Muscle of leg (tissue), 11 donors: ENCODE data around the gene TGFBR1. TPM values are rescaled to one million over a fixed set of nuclear protein-coding genes. Genes with fewer than 3 reads are reported as not detected.

Experiments
- DNase-seq: peaks from one replicate; pipeline ENCODE4 v3.0.0; 2013
- H3K27ac ChIP-seq: one replicate; pipeline ENCODE4 v1.5.1; 2013; ENCODE audit warnings: mild to moderate bottlenecking, low read length, control low read depth
- H3K27me3 ChIP-seq: one replicate; pipeline ENCODE4 v1.6.1; 2013; ENCODE audit warnings: low read length; ENCODE audit not compliant: control insufficient read depth, insufficient read depth
- H3K36me3 ChIP-seq: one replicate; pipeline ENCODE4 v1.6.1; 2013; ENCODE audit warnings: low read length; ENCODE audit not compliant: control insufficient read depth, insufficient read depth
- H3K4me1 ChIP-seq: one replicate; pipeline ENCODE4 v1.6.1; 2013; ENCODE audit warnings: low read length; ENCODE audit not compliant: control insufficient read depth, insufficient read depth
- H3K4me3 ChIP-seq: one replicate; pipeline ENCODE4 v1.5.1; 2013; ENCODE audit warnings: low read length, control low read depth
- H3K9me3 ChIP-seq: replicated peaks from 2 replicates; pipeline ENCODE4 v1.6.1; 2013; ENCODE audit warnings: low read depth, low read length; ENCODE audit not compliant: control insufficient read depth
- WGBS: methylation state at CpG from one replicate; pipeline ENCODE4 v1.1.5; 2013; ENCODE audit warnings: missing lambda C conversion rate; ENCODE audit not compliant: insufficient coverage; 5-methylcytosine and 5-hydroxymethylcytosine counted together
- polyA plus RNA-seq, 8 donors: library from polyadenylated mRNA; unstranded; fragments of 120-200 nt; gene quantifications; one replicate each; pipeline versions ENCODE4 v1.2.1 to v1.2.3, GENCODE V29; 2013; ENCODE audit warnings: inconsistent platforms in 1 of 8, low replicate concordance in 1 of 8; ENCODE audit not compliant: insufficient read length in 8 of 8, insufficient read depth in 1 of 8
- total RNA-seq: library from RNA; stranded (reverse); fragments of 120-200 nt; gene quantifications from one replicate; pipeline ENCODE4 v1.2.4, GENCODE V29; 2013

The TGFBR1 gene
- total and polyA plus RNA-seq, 9 donors = 16.9 to 33.5 (median 26.3) TPM

DNA sequence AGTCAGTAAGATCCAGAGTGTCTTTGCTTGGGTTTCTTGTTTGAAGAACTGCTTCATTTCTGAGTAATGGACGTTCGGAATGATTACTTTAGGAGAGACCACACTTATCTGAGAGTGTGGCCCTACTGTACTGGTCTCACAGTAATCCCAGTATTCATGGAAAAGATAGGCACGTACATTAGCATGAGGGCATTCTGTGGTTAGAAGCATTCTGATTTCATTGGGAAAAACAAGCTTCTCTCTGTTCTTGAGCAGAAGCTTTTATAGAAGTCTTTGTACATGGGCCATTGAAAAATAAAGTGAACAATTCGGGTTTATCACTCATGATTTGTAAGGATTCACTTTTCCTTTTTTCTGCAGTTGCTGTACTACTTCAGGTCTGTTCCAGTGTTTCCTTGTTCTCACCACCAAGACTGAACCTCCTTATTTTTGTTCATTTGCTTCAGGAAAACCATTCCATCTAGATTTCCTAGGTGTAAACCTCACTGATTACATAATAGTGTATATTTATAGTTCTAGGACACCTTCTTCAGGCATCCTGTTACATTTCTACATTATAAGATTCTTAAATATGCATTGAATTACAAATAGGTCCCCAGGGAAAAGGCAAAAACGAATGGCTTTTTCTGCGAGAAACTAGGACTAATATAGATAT, 10.1 kb downstream of the TGFBR1 start:
- Histone ChIP-seq H3K9me3 (no peaks in the 10 kb centered on the region), H3K36me3 (peaks cover 2% of the 10 kb centered on the region), H3K27ac (no peak overlapping the region), H3K27me3 (no peaks in the 10 kb centered on the region), H3K4me1 (no peaks in the 10 kb centered on the region), H3K4me3 (no peak overlapping the region)
- DNase-seq = no peak
- 70% methylated on average over 2 of the region's 6 CpGs for WGBS

DNA sequence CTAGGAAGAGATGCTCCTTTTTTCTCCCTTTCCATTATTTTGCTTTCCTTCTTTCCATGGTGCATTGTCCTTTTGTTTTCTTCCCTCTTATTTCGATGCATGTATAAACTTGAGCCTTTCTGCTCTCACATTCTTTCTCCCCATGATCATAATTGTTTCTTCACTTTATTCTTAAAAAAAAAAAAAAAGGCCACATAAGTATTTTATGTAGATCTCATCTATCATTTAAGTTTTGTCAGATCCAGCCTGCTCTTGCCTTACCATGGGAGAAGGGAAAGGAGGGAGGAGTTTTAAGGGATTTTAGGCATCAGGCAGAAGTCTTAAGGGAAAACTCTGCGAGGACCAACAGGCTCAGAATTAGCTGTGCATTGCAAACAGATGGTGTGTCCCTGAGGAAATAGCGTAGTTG, 11.1 kb downstream of the TGFBR1 start:
- Histone ChIP-seq H3K27me3 (no peaks in the 10 kb centered on the region), H3K36me3 (peaks cover 2% of the 10 kb centered on the region), H3K9me3 (no peaks in the 10 kb centered on the region), H3K4me3 (no peak overlapping the region), H3K4me1 (no peaks in the 10 kb centered on the region), H3K27ac (no peak overlapping the region)
- DNase-seq = no peak
- 25% methylated on average over 1 of the region's 3 CpGs for WGBS

DNA sequence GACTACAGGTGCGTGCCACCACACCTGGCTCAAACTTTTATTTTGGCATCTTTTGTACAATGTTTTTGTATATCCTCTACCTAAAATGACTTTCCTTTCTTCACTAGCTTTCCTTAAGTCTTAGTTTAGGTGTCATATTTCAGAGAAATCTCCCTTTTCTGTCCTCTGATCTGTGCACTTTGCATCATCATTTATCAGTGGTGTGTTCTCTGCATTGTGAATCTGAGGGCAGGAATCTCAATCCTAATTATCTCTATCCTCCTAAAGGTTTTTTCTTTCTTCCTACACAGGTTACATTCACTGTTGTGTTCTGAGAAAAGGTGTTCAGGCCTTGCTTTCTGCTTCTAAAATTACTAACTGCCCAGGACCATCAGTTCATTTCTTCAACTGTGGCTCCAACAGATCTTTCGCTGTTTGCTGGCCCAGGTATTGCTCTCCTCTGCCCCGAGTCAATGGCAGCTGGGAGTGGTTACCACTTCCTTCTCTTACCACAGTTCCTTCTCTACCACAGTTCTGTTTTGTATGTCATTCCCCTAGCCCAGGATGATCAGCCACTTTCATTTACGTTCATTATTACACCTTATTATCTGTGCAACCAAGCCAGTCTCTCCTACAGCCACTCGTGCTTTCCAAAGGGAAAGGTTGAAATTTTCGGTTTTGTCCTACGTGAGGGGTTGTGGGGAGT, 14.0 kb downstream of the TGFBR1 start:
- Histone ChIP-seq H3K9me3 (no peaks in the 10 kb centered on the region), H3K36me3 (peaks cover 2% of the 10 kb centered on the region), H3K27me3 (no peaks in the 10 kb centered on the region), H3K4me1 (no peaks in the 10 kb centered on the region), H3K27ac (no peak overlapping the region), H3K4me3 (no peak overlapping the region)
- 84% methylated on average over 2 of the region's 7 CpGs for WGBS
- DNase-seq = no peak

DNA sequence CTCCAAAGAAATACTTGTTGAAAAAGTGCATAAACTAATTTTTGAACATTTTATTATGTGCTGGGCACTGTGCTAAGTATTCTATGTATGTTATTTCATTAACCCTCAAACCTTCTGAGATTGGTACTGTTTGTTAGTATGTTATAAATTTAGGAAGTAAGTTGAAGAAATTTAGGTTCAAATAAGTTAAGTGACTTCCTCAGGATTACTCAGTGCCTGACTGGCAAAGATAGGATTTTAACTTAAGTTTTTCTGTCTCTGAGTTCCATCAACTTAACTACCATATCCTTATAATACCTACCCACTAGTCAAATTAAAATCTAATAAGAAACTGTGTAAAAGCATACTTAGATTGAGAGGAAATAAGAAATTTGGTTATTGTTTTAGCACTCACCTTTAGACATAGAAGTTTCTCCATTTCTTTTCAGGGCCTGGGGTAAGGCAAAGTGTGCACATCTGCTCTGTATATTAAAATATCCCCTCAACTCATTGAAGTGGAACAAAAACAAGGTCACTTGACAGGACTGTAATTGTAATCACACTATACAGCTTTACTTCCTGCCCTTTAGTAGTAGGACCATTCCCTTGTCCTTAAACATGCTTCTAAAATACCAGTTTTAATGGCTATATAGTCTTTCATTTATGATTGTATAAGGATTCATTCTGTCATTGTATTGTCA, 15.2 kb downstream of the TGFBR1 start:
- DNase-seq = no peak
- Histone ChIP-seq H3K36me3 (peaks cover 2% of the 10 kb centered on the region), H3K27me3 (no peaks in the 10 kb centered on the region), H3K9me3 (no peaks in the 10 kb centered on the region), H3K4me1 (no peaks in the 10 kb centered on the region), H3K4me3 (no peak overlapping the region), H3K27ac (no peak overlapping the region)

DNA sequence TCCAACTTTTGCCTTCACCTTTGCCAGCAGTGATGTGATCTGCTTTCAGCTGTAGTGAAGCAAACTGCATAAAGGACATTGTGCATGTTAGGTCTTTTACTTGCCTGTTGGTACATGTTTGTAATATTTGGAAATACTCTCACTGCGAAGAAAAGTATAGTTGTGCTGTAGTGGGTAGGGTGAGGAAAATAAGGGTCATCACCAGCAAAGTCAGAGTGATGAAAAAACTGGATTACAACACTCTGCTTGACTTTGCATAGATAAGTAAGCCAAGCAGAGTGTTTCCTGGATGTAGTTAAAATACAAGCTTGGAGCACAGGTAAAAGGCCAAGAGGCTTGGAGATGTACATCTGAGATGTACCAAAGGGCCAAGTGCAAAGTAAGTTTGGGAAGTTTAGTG, 16.7 kb downstream of the TGFBR1 start:
- Histone ChIP-seq H3K4me3 (no peak overlapping the region), H3K9me3 (no peaks in the 10 kb centered on the region), H3K27me3 (no peaks in the 10 kb centered on the region), H3K4me1 (no peaks in the 10 kb centered on the region), H3K36me3 (peaks cover 2% of the 10 kb centered on the region), H3K27ac (no peak overlapping the region)
- DNase-seq = no peak
- WGBS = 88% methylated on average over 1 of the region's 1 CpG

DNA sequence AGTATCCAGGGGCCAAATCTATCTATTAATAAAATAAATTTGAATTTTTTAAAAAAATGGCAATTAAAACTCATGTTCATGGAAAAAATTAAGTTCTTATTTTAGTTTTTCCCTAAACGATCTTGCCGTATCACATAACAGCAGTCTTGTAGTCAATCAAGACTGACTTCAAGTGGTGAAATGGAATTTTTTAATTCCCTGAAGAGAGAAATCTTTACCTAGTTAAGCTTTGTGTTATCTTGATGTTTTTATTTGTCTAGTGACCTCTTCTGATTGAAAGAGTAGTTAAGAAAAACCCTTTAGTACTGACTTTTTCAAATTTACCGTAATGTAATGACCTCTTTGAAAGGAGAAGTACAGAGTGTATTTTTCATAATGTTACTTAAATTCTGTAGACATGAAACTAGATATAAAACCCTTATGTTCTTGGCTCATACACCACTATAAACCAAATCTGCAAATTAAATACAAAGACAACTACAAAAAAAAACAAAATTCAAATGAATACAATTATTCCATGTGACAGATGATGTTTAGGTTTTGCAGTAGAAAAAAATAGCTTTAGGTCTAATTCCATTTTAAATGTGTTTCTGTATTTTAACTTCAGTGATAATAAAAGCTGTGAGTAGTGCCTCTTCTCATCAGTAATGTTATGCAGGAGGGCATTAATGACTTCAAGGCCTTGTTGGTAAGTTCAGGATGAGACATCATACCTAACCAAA, 19.8 kb downstream of the TGFBR1 start:
- Histone ChIP-seq H3K27ac (no peak overlapping the region), H3K9me3 (no peaks in the 10 kb centered on the region), H3K4me1 (no peaks in the 10 kb centered on the region), H3K27me3 (no peaks in the 10 kb centered on the region), H3K36me3 (no peaks in the 10 kb centered on the region), H3K4me3 (no peak overlapping the region)
- no CpG with 5 or more reads among the region's 3 CpGs for WGBS
- DNase-seq = no peak

DNA sequence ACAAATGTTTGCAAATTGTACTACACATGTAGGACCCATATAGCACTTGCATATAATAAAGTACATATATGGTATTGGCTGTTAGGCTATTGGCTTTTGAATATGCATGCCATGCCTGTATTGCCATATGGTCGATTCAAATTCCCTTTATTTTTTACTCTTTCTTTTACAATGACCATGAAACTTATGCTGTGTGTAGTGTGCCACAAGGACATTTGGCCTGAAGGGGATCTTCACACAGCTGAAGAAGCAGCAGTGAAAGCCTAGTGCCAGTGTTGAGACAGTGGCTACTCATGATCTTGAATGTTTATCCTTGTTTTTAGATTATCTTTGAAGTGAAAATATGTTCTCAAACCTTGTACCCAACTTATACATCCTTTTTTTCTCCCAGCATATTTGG, 20.5 kb downstream of the TGFBR1 start:
- Histone ChIP-seq H3K9me3 (no peaks in the 10 kb centered on the region), H3K4me3 (no peak overlapping the region), H3K27me3 (no peaks in the 10 kb centered on the region), H3K27ac (no peak overlapping the region), H3K36me3 (no peaks in the 10 kb centered on the region), H3K4me1 (no peaks in the 10 kb centered on the region)
- DNase-seq = no peak
- WGBS = no CpG with 5 or more reads among the region's 1 CpG

DNA sequence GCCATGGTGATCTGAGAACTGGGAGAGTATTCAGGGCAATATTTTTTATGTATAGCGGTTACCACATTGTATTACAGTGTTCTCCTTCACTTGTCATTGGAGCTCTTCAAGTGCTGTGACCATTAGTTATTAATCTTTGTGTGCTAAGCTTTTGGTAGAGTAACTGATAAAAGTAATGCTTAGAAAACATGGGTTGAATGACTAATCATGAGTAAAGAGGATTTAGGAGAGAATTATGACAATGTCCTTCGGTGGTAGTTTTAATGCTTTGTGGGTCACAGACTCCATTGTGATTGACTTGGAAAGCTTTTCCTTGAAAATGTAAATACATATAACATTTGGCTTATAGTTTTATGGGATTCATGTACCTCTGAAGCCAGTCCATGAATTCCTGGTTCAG, 21.4 kb downstream of the TGFBR1 start:
- H3K36me3 ChIP-seq = no peaks in the 10 kb centered on the region
- no peaks in the 10 kb centered on the region for H3K27me3 ChIP-seq
- H3K27ac ChIP-seq = no peak overlapping the region
- H3K9me3 ChIP-seq = no peaks in the 10 kb centered on the region
- DNase-seq = no peak
- H3K4me1 ChIP-seq = no peaks in the 10 kb centered on the region
- WGBS = no CpG with 5 or more reads among the region's 2 CpGs
- no peak overlapping the region for H3K4me3 ChIP-seq

DNA sequence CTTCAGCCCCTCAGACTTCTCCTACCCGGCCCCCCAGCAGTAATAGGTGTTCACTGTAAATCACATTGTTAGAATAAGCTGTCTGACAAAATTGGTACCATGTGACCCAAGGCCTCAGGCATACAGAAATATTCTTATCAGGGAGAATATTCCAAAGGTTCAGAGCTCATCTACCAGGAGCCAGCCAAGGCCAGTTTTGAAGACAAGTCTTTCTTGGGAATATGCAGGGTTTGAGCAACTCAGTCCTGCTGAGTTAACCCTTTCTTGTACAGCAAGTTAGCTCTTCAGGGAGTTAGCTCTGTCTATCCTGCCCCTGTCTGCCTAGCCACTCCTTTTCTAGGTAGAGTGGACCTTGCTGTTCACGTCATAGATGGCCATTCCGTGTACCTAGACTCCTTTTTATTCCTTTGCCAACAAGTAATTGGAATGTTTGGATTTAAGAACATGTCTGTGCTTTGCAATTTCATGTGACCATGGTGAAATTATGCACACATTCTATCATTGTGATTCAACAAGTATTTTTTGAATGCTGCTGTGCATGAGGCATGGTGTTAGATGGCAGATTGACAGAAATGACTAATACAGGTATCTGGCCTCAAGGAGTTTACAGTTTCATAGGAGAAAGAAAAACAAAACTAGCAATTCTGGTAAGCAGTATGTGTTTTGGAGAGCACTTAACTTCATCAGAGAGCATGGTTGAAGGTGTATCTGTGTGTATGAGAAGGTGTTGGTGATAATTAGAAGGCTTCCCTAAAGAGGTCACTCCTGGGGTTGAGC, 22.6 kb downstream of the TGFBR1 start:
- Histone ChIP-seq H3K27ac (no peak overlapping the region), H3K27me3 (no peaks in the 10 kb centered on the region), H3K4me3 (no peak overlapping the region), H3K36me3 (no peaks in the 10 kb centered on the region), H3K4me1 (no peaks in the 10 kb centered on the region), H3K9me3 (no peaks in the 10 kb centered on the region)
- WGBS = no CpG with 5 or more reads among the region's 3 CpGs
- no peak for DNase-seq

DNA sequence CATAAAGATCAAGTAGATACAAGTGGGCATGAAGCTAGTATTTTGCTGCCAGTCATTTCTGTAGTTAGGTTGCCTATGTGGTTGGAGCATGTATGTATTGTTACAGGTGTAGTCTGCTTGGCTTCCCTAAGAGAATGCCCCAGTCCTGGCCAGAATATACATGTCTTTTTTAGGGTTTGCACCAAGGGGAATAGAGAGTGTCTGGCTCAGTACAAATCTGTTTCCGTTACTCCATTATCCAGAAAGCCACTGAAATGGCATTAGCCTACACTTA, 23.2 kb downstream of the TGFBR1 start:
- H3K27ac ChIP-seq = no peak overlapping the region
- DNase-seq = no peak
- no peaks in the 10 kb centered on the region for H3K36me3 ChIP-seq
- H3K4me1 ChIP-seq = no peaks in the 10 kb centered on the region
- H3K27me3 ChIP-seq = no peaks in the 10 kb centered on the region
- H3K9me3 ChIP-seq = no peaks in the 10 kb centered on the region
- no CpG with 5 or more reads among the region's 1 CpG for WGBS
- H3K4me3 ChIP-seq = no peak overlapping the region
